ENCODE results near the gene HAS3.

HAS3 gene

GRCh38 chr16:69106491-69107315 lies 1.2 kb downstream of the HAS3 start:
- peaks cover 19% of the 10 kb centered on the region for H3K36me3 ChIP-seq (ENCODE audit: insufficient read depth, low read length)
- H3K9me3 ChIP-seq (ENCODE audit: low read length) = no peaks in the 10 kb centered on the region
- H3K27me3 ChIP-seq (ENCODE audit: insufficient read depth, low read length) = no peaks in the 10 kb centered on the region
- H3K4me1 ChIP-seq (ENCODE audit: insufficient read depth, low read length) = peaks cover 22% of the 10 kb centered on the region
- peak overlapping the region; percentile 68 for H2AFZ ChIP-seq (ENCODE audit: low read depth, low read length)
- H3K4me3 ChIP-seq (ENCODE audit: low read length) = peak overlapping the region; percentile 71

GRCh38 chr16:69107316-69107962 lies 2.0 kb downstream of the HAS3 start:
- Histone ChIP-seq H3K36me3 (ENCODE audit: insufficient read depth, low read length) (peaks cover 23% of the 10 kb centered on the region), H2AFZ (ENCODE audit: low read depth, low read length) (no peak overlapping the region)

GRCh38 chr16:69108064-69108904 lies 2.8 kb downstream of the HAS3 start:
- Histone ChIP-seq H3K9me3 (ENCODE audit: low read length) (no peaks in the 10 kb centered on the region), H3K36me3 (ENCODE audit: insufficient read depth, low read length) (peaks cover 25% of the 10 kb centered on the region), H3K4me1 (ENCODE audit: insufficient read depth, low read length) (peaks cover 22% of the 10 kb centered on the region), H3K4me3 (ENCODE audit: low read length) (no peak overlapping the region), H2AFZ (ENCODE audit: low read depth, low read length) (no peak overlapping the region), H3K27me3 (ENCODE audit: insufficient read depth, low read length) (no peaks in the 10 kb centered on the region)

More at GRCh38 chr16:69107316-69107962, 2.0 kb downstream of the HAS3 start:
- H3K4me1 ChIP-seq (ENCODE audit: insufficient read depth, low read length) = peaks cover 22% of the 10 kb centered on the region
- H3K9me3 ChIP-seq (ENCODE audit: low read length) = no peaks in the 10 kb centered on the region
- H3K4me3 ChIP-seq (ENCODE audit: low read length) = peak overlapping the region; percentile 71
- no peaks in the 10 kb centered on the region for H3K27me3 ChIP-seq (ENCODE audit: insufficient read depth, low read length)

DNA sequence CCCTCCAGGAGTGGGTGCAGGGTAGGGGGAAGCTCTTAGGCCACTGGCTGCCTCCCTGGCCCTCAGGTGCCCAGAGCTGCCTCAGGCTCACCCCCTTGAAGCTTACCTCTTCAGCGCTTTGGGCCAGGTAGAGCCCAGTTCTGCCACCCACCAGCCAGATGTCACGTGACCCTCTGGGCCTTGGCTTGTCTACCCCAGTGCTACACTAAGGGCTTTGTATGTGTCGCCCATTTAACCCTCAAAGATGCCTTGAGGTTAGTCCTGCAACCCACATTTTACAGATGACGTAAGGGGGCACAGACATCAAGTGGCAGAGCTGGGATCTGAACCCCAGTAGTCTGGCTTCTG lies 3.4 kb downstream of the HAS3 start:
- H3K4me3 ChIP-seq (ENCODE audit: low read length) = no peak overlapping the region
- H2AFZ ChIP-seq (ENCODE audit: low read depth, low read length) = no peak overlapping the region
- peaks cover 27% of the 10 kb centered on the region for H3K36me3 ChIP-seq (ENCODE audit: insufficient read depth, low read length)
- H3K27me3 ChIP-seq (ENCODE audit: insufficient read depth, low read length) = no peaks in the 10 kb centered on the region
- peaks cover 22% of the 10 kb centered on the region for H3K4me1 ChIP-seq (ENCODE audit: insufficient read depth, low read length)
- H3K9me3 ChIP-seq (ENCODE audit: low read length) = no peaks in the 10 kb centered on the region

DNA sequence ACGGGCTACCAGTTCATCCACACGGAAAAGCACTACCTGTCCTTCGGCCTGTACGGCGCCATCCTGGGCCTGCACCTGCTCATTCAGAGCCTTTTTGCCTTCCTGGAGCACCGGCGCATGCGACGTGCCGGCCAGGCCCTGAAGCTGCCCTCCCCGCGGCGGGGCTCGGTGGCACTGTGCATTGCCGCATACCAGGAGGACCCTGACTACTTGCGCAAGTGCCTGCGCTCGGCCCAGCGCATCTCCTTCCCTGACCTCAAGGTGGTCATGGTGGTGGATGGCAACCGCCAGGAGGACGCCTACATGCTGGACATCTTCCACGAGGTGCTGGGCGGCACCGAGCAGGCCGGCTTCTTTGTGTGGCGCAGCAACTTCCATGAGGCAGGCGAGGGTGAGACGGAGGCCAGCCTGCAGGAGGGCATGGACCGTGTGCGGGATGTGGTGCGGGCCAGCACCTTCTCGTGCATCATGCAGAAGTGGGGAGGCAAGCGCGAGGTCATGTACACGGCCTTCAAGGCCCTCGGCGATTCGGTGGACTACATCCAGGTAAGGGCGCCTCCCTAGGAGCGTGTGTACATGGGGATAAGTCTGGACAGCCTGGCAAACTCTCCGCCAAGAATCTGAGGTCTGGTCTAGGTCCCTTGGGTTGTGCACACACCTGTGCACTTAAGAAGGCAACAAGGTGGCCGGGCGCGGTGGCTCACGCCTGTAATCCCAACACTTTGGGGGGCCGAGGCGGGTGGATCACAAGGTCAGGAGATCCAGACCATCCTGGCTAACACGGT lies 4.2 kb downstream of the HAS3 start:
- Histone ChIP-seq H3K36me3 (ENCODE audit: insufficient read depth, low read length) (peaks cover 34% of the 10 kb centered on the region), H3K4me3 (ENCODE audit: low read length) (no peak overlapping the region), H3K4me1 (ENCODE audit: insufficient read depth, low read length) (peaks cover 22% of the 10 kb centered on the region), H3K9me3 (ENCODE audit: low read length) (no peaks in the 10 kb centered on the region), H3K27me3 (ENCODE audit: insufficient read depth, low read length) (no peaks in the 10 kb centered on the region), H2AFZ (ENCODE audit: low read depth, low read length) (no peak overlapping the region)

DNA sequence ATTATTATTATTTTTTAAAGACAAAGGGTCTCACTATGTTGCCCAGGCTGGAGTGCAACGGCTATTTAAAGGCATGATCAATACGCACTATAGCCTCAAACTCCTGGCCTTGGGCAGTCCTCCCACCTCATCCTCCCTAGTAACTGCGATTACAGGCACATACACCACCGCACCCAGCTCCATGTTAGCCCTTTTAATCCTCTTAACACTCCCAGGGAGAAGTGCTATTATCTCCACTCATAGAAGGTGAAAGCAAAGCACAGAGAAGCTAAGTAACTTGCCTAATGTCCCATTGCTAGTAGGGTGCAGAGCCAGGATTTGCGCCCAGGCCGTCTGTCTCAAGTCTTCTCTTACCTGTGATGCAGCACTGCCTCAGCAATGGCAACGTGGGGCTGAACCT lies 5.0 kb downstream of the HAS3 start:
- H3K27me3 ChIP-seq (ENCODE audit: insufficient read depth, low read length) = no peaks in the 10 kb centered on the region
- H3K9me3 ChIP-seq (ENCODE audit: low read length) = no peaks in the 10 kb centered on the region
- H3K4me3 ChIP-seq (ENCODE audit: low read length) = no peak overlapping the region
- peaks cover 42% of the 10 kb centered on the region for H3K36me3 ChIP-seq (ENCODE audit: insufficient read depth, low read length)
- H2AFZ ChIP-seq (ENCODE audit: low read depth, low read length) = no peak overlapping the region
- H3K4me1 ChIP-seq (ENCODE audit: insufficient read depth, low read length) = peaks cover 18% of the 10 kb centered on the region

GRCh38 chr16:69111216-69111875 lies 5.9 kb downstream of the HAS3 start:
- H3K36me3 ChIP-seq (ENCODE audit: insufficient read depth, low read length) = peaks cover 51% of the 10 kb centered on the region
- H3K27me3 ChIP-seq (ENCODE audit: insufficient read depth, low read length) = no peaks in the 10 kb centered on the region
- H3K4me3 ChIP-seq (ENCODE audit: low read length) = no peak overlapping the region
- peaks cover 14% of the 10 kb centered on the region for H3K4me1 ChIP-seq (ENCODE audit: insufficient read depth, low read length)
- H3K9me3 ChIP-seq (ENCODE audit: low read length) = no peaks in the 10 kb centered on the region
- no peak overlapping the region for H2AFZ ChIP-seq (ENCODE audit: low read depth, low read length)

- H3K36me3 ChIP-seq (ENCODE audit: insufficient read depth, low read length) = peaks cover 56% of the 10 kb centered on the region
Measured at GRCh38 chr16:69111876-69112230, 6.4 kb downstream of the HAS3 start.

GRCh38 chr16:69112285-69113129 lies 7.1 kb downstream of the HAS3 start:
- H3K4me1 ChIP-seq (ENCODE audit: insufficient read depth, low read length) = peaks cover 6% of the 10 kb centered on the region
- no peaks in the 10 kb centered on the region for H3K9me3 ChIP-seq (ENCODE audit: low read length)
- no peaks in the 10 kb centered on the region for H3K27me3 ChIP-seq (ENCODE audit: insufficient read depth, low read length)
- H3K36me3 ChIP-seq (ENCODE audit: insufficient read depth, low read length) = peaks cover 60% of the 10 kb centered on the region
- no peak overlapping the region for H3K4me3 ChIP-seq (ENCODE audit: low read length)
- no peak overlapping the region for H2AFZ ChIP-seq (ENCODE audit: low read depth, low read length)

More at GRCh38 chr16:69111876-69112230, 6.4 kb downstream of the HAS3 start:
- Histone ChIP-seq H3K27me3 (ENCODE audit: insufficient read depth, low read length) (no peaks in the 10 kb centered on the region), H3K4me1 (ENCODE audit: insufficient read depth, low read length) (peaks cover 9% of the 10 kb centered on the region), H2AFZ (ENCODE audit: low read depth, low read length) (no peak overlapping the region), H3K9me3 (ENCODE audit: low read length) (no peaks in the 10 kb centered on the region), H3K4me3 (ENCODE audit: low read length) (no peak overlapping the region)

DNA sequence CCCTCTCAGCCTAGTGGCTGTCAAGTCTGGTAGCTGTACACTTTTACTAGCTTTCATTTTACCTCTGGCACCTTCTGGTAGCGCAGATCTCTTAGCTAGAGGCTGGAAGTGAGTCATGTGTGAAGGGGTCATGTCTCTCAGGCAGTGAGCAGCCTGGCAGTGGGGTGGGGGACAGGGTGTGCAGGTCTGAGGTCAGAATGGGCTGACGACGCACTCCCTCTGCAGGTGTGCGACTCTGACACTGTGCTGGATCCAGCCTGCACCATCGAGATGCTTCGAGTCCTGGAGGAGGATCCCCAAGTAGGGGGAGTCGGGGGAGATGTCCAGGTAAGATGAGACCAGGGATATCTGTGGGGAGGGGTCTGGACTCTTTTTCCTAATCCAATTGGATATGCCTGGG lies 7.8 kb downstream of the HAS3 start:
- H3K9me3 ChIP-seq (ENCODE audit: low read length) = peaks cover 4% of the 10 kb centered on the region
- H3K4me1 ChIP-seq (ENCODE audit: insufficient read depth, low read length) = peaks cover 6% of the 10 kb centered on the region
- no peak overlapping the region for H2AFZ ChIP-seq (ENCODE audit: low read depth, low read length)
- H3K36me3 ChIP-seq (ENCODE audit: insufficient read depth, low read length) = peaks cover 67% of the 10 kb centered on the region
- H3K4me3 ChIP-seq (ENCODE audit: low read length) = no peak overlapping the region
- no peaks in the 10 kb centered on the region for H3K27me3 ChIP-seq (ENCODE audit: insufficient read depth, low read length)

- H3K4me3 ChIP-seq (ENCODE audit: low read length) = no peak overlapping the region
- H2AFZ ChIP-seq (ENCODE audit: low read depth, low read length) = no peak overlapping the region
- peaks cover 77% of the 10 kb centered on the region for H3K36me3 ChIP-seq (ENCODE audit: insufficient read depth, low read length)
- peaks cover 9% of the 10 kb centered on the region for H3K9me3 ChIP-seq (ENCODE audit: low read length)
- H3K4me1 ChIP-seq (ENCODE audit: insufficient read depth, low read length) = no peaks in the 10 kb centered on the region
- no peaks in the 10 kb centered on the region for H3K27me3 ChIP-seq (ENCODE audit: insufficient read depth, low read length)
Measured at GRCh38 chr16:69114346-69114975, 9.0 kb downstream of the HAS3 start.

All from neuron (in vitro differentiated cells).